ENCODE measurements around the gene SLC46A3. TPM values are rescaled to one million over a fixed set of nuclear protein-coding genes. Genes with fewer than 3 reads are reported as not detected.
A peak's percentile ranks its signal among the peaks of the same experiment; 100 is the strongest.

SLC46A3 gene
- total and polyA plus RNA-seq, 2 of the 13 experiments (the other 11 are each of a cell fraction or from before 2014, with no cell fraction given): not detected

DNA sequence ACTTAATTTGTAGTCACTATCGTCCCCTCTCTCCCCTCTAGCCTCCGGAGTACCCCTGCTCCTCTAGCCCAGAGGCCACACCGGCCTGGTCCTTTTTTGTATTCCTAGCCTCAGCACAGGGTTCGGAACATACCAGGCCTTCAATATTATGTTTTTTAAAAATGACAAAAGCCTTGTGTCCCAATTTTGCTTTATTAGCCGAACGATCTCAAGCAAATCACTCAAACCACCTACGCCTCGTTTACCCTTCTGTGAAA lies 60.3 kb downstream of the SLC46A3 start:
- in situ Hi-C loops (cut with HindIII; ENCODE audit: extremely low pct_ligation_motif_present, low pct_unique_long_range_greater_than_20kb) (no loop called here), intact Hi-C loops (cut with micrococcal nuclease; ENCODE audit: unreplicated experiment) (no loop called here)
- POLR2A ChIA-PET: interaction anchor here (0.7 to 1.9 kb wide), 7 partner anchors 10 to 138 kb away, joined by 3 to 11 read pairs (median 7); no protein-coding TSS in a partner anchor
- peaks cover 51% of the 10 kb centered on the region for H3K4me1 ChIP-seq (ENCODE audit: insufficient read depth, low read length)
- H3K36me3 ChIP-seq (replicated peaks in 1 of 2; ENCODE audit: control insufficient read depth in 1 of 2, insufficient read depth in 2 of 2, low read length in 2 of 2): peaks cover 2 to 18% of the 10 kb centered on the region in 2 experiments
- no peak for FAIRE-seq
- no peaks in the 10 kb centered on the region for H3K9me3 ChIP-seq (ENCODE audit: low read length)
- peak overlapping the region; percentile 72 for H3K27ac ChIP-seq (ENCODE audit: extremely low read length, insufficient read depth, low read length)
- TSS peak; percentile 85 for BruUV-seq (replicated peaks)
- peak overlapping the region; percentile 75 for H3K4me2 ChIP-seq (ENCODE audit: low read depth, low read length)
- DNase-seq (ENCODE audit: low spot score): no peak
- H4K20me1 ChIP-seq (ENCODE audit: insufficient read depth, low read length): 0 out of 2 replicates have a peak, but pooled peaks cover 7% of the 10 kb centered on the region
- H3K27me3 ChIP-seq (ENCODE audit: control insufficient read depth in 1 of 2, insufficient read depth in 2 of 2, low read length in 2 of 2): no peaks in the 10 kb centered on the region; a peak in 1 of 5 replicates
- peak overlapping the region; percentile 91 to 96 (median 95) for H3K4me3 ChIP-seq (replicated peaks in 1 of 3; ENCODE audit: insufficient read depth in 1 of 3, low read depth in 2 of 3, low read length in 3 of 3)
- H3K9ac ChIP-seq (ENCODE audit: insufficient read depth, low read depth, low read length): peak overlapping the region; percentile 87
- peak overlapping the region; percentile 22 for H2AFZ ChIP-seq (ENCODE audit: low read length)
- TF ChIP-seq ZNF230 (CRISPR knock-in tag; IDR thresholded peaks at IDR 0.05) (no peak), ZNF343 (CRISPR knock-in tag; IDR thresholded peaks at IDR 0.05) (no peak), MTA1 (CRISPR knock-in tag; IDR thresholded peaks at IDR 0.05; ENCODE audit: borderline replicate concordance) (no peak), MIER2 (CRISPR knock-in tag; IDR thresholded peaks at IDR 0.05) (no peak)
- TF ChIP-seq, protein P1, sequence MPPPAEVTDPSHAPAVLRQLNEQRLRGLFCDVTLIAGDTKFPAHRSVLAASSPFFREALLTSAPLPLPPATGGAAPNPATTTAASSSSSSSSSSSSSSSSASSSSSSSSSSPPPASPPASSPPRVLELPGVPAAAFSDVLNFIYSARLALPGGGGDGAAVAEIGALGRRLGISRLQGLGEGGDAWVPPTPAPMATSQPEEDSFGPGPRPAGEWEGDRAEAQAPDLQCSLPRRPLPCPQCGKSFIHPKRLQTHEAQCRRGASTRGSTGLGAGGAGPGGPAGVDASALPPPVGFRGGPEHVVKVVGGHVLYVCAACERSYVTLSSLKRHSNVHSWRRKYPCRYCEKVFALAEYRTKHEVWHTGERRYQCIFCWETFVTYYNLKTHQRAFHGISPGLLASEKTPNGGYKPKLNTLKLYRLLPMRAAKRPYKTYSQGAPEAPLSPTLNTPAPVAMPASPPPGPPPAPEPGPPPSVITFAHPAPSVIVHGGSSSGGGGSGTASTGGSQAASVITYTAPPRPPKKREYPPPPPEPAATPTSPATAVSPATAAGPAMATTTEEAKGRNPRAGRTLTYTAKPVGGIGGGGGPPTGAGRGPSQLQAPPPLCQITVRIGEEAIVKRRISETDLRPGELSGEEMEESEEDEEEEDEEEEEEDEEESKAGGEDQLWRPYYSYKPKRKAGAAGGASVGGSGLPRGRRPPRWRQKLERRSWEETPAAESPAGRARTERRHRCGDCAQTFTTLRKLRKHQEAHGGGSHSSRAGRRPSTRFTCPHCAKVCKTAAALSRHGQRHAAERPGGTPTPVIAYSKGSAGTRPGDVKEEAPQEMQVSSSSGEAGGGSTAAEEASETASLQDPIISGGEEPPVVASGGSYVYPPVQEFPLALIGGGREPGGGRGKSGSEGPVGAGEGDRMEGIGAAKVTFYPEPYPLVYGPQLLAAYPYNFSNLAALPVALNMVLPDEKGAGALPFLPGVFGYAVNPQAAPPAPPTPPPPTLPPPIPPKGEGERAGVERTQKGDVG (CRISPR knock-in tag; IDR thresholded peaks at IDR 0.05; ENCODE audit: borderline replicate concordance): no peak
- TF ChIP-seq, protein P2, sequence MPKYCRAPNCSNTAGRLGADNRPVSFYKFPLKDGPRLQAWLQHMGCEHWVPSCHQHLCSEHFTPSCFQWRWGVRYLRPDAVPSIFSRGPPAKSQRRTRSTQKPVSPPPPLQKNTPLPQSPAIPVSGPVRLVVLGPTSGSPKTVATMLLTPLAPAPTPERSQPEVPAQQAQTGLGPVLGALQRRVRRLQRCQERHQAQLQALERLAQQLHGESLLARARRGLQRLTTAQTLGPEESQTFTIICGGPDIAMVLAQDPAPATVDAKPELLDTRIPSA (CRISPR knock-in tag; IDR thresholded peaks at IDR 0.05; ENCODE audit: borderline replicate concordance): no peak
- TF ChIP-seq, protein P3, sequence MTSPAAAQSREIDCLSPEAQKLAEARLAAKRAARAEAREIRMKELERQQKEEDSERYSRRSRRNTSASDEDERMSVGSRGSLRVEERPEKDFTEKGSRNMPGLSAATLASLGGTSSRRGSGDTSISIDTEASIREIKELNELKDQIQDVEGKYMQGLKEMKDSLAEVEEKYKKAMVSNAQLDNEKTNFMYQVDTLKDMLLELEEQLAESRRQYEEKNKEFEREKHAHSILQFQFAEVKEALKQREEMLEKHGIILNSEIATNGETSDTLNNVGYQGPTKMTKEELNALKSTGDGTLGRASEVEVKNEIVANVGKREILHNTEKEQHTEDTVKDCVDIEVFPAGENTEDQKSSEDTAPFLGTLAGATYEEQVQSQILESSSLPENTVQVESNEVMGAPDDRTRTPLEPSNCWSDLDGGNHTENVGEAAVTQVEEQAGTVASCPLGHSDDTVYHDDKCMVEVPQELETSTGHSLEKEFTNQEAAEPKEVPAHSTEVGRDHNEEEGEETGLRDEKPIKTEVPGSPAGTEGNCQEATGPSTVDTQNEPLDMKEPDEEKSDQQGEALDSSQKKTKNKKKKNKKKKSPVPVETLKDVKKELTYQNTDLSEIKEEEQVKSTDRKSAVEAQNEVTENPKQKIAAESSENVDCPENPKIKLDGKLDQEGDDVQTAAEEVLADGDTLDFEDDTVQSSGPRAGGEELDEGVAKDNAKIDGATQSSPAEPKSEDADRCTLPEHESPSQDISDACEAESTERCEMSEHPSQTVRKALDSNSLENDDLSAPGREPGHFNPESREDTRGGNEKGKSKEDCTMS (CRISPR knock-in tag; conservative IDR thresholded peaks at IDR 0.05): no peak
- TF ChIP-seq, protein P4, sequence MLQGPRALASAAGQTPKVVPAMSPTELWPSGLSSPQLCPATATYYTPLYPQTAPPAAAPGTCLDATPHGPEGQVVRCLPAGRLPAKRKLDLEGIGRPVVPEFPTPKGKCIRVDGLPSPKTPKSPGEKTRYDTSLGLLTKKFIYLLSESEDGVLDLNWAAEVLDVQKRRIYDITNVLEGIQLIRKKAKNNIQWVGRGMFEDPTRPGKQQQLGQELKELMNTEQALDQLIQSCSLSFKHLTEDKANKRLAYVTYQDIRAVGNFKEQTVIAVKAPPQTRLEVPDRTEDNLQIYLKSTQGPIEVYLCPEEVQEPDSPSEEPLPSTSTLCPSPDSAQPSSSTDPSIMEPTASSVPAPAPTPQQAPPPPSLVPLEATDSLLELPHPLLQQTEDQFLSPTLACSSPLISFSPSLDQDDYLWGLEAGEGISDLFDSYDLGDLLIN (CRISPR knock-in tag; IDR thresholded peaks at IDR 0.05; ENCODE audit: borderline replicate concordance): no peak
- CTCF ChIA-PET (ENCODE audit: low intra/inter-chr PET ratio, low total read pairs): no interaction called here
- under 1% methylated on average over 8 of the region's 8 CpGs for WGBS (ENCODE audit: low lambda C conversion rate)
- H3K79me2 ChIP-seq (ENCODE audit: insufficient read depth, low read length): peaks cover 57% of the 10 kb centered on the region
- peak; percentile 59 for ATAC-seq
